Stromal cell of bone marrow (primary cell): ENCODE data around the gene TTLL12.

Experiments used
- DNase-seq: peaks from one replicate; pipeline ENCODE4 v3.0.0-alpha.2; 2012; ENCODE audit warnings: low read depth

The TTLL12 gene

DNA sequence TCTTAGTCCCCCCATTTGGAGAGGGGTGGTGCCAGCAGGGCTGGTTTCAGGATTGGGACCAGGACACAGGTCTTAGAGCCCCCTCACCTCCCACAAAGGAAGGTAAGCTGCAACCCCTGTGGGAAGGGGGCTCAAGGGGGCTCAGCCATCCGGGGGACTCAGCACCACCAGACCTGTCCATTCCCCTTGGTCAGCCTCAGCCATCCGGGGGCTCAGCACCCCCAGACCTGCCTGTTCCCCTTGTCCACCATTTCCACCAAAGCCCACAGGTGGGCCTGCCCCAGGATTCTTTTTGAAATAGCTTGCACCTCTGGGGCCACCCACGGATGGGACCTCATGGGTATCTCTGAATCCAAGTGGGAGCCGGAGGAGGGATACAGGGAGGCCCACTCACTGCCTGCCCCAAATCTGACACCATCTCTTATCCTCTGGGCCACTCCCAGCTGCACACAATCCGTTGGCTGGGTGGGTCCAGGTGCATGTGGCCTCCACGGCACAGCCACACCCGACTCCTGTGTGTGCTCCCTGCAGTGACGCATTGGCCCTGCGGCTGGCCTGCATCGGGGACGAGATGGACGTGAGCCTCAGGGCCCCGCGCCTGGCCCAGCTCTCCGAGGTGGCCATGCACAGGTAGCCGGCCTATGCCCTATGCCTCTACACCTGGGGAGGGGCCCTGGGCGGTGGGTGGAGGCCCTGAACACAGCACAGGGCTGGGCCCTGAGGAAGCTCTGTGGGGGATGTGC, 59.6 kb downstream of the TTLL12 start:
- no peak for DNase-seq

DNA sequence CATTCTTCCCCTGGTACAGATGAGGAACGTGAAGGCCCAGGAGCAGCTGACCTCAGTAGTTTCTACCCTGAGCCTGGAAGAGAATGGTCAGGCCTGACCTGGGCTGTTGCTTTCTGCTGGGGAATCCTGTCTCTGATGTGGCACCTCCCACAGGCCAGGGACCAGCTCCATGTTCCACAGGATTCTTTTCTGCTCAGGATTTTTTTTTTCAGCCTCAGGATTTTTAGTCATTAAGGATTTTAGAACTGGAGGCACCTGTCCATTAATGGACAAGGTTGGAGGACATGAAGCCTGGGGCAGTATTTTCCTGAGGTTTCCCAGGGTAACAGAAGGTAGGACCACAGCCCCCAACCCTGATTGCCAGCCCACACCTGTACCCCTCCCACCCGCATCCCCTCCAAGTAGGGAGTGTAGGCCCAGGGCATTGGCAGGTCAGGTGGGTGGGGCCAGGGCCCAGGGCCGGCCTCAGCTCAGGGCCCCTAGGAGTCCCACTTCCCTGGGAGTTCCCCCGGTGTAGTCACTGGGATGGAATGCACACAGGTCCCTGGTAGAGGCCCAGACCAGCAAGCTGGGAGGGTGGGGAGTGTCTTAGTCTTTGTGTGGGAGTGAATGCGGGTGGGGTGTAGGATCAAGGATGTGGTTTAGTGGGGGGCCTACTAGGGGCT, 60.3 kb downstream of the TTLL12 start:
- DNase-seq: no peak

DNA sequence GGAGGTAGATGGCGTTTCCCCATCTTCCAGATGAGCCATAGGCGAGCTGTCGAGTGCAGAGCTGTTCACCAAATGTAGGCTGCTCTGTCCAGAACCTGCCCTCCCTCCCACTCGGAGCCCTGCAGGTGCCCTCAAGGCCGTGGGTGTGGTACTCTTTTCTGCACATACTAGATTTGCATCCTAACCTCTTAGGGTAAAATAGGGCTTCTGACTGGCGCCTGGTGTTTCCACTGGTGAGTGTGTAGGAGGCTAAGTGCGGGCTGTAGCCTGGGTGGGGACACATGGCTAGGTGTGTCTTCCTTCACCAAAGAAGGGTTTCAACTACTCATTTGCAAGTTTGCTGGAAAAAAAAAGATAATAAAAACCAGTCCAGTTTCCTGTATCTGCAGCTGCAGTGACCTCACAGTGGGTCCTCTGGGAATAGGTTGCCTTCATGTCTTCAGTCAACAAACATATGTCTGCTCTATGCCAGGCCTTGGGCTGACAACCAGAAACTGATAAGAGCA, 67.9 kb downstream of the TTLL12 start:
- DNase-seq: no peak

DNA sequence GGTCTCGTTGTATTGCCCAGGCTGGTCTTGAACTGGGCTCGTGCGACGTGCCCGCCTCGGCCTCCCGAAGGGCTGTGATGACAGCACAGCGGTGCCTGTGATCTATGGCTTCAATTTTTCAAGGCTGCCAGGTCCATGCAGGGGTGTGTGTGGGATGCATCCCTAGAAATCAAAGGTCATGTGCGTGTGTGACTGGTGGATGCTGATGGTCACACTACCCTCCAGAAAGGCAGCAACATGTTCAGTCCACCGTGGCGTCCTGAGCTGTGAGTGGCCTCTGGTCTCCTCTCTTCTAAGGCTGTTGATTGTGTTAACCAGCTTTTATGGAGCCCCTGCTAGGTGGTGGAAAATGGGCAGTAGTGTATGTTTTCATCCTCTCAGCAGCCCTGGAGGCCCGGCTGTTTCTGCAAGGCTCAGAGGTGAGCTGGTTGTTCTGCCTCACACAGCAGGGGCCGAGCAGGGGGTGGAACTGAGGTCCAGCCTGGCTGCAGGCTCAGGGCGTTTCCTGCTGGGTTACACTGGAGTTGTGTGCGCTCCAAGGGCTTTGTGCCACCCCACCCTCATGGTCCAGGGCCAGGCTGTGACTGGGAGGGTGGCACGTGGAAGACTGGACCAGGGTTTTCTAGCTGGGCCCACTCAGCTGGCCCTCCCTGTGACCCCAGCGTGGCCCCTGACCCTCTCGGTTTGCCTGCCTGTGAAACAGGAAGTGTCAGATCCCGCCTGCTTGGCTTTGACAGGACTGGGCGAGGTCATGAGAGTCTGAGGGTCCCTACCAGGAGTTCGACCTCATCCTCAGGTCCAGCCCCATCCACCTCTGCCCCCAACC, 68.7 kb downstream of the TTLL12 start:
- no peak for DNase-seq

DNA sequence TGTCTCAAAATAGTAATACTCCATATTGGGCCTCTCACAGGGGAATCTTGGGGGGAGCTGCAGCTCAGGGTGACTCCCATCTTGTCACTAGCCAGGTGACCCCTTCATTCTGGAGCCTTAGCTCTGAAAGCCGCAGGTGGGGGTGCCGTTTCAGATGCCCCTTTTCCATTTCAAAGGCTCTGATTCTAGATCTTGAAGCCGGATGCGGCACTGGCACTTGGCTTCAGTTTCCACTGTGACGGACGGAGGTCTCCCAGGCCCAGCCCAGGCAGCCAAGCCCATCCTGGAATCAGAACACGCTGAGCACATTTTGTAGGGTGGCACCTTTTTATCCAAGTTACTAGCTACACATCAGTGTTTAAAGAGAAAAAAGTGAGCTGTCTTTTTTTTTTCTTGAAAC, 70.0 kb downstream of the TTLL12 start:
- no peak for DNase-seq
